ENCODE data around the gene PSMA4.

- TF ChIP-seq CTCF (IDR thresholded peaks at IDR 0.05) (peak in 1 of 7 experiments; percentile 12), POLR2AphosphoS5 (IDR thresholded peaks at IDR 0.05) (no peak)
These were observed 25.9 kb downstream of the PSMA4 start for GRCh38 chr15:78565951-78566774.

Data from stomach (tissue), 4 donors.